ENCODE measurements around the gene HMGXB4.

Gene HMGXB4

GRCh38 chr22:35341090-35341874 lies 84.0 kb downstream of the HMGXB4 start:
- H3K4me3 ChIP-seq (ENCODE audit: low read length), result no peak overlapping the region
- DNase-seq (ENCODE audit: low read depth, low spot score), result no peak

DNA sequence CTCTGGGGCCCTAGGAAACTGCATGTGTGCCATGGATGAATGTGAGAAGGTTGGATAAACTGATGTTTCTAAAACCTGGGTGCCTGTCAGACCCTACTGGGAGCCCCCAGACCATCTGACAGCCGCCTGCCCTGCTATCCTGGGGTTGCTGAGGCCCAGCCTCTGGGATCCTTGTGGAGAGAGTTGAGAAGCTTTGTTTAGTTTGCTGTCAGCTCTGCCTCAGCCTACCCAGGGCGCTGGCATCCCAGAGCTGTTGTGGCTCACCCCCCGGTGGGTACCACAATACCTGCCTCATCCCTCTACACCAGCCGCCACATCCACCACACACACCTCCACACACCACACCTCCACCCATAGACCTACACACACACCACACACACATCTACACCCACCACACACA lies 85.1 kb downstream of the HMGXB4 start:
- no peak for DNase-seq (ENCODE audit: low read depth, low spot score)
- H3K4me3 ChIP-seq (ENCODE audit: low read length), result no peak overlapping the region

GRCh38 chr22:35343664-35344550 lies 86.6 kb downstream of the HMGXB4 start:
- no peak for DNase-seq (ENCODE audit: low read depth, low spot score)
- no peak overlapping the region for H3K4me3 ChIP-seq (ENCODE audit: low read length)

DNA sequence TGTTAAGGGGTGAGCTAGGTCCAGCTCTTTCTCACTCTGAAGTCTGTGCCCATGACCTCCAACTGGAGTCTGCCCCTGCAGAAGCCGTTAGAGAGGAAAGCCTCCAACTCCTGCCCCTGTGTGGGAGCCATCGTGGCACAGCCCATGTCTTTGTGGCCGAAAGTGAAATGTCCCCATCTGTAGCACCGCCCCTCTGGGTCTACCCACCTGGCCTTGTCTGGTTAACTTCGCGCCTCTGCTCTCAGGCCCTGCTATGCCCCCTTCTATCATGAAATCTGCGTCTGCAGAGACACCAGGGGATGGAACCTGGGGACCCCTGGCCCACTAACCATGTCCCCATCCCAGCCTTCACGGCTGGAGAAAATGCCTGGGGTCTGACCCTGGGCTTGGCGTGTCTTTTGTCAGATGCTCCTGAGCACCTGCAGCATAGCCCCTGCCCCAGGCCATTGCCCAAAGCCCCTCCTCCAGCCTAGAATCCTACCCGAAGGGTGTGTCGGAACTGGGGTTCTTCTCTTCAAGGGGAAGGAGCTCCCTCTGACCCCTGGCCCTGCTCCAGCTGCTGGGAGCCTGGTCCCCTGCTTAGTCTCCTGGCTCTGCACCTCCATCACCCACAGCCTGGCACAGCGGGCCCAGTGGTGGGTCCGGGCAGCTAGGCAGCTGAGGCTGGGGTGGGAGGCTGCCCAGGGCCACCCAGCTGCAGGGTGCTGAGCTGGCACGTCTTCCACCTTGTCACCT lies 87.8 kb downstream of the HMGXB4 start:
- DNase-seq (ENCODE audit: low read depth, low spot score), result no peak
- no peak overlapping the region for H3K4me3 ChIP-seq (ENCODE audit: low read length)

Data from Jurkat, Clone E6-1 (cell line).